Fibroblast of skin of scalp (primary cell): Measurements from ENCODE around the gene C10orf71. TPM values are rescaled to one million over a fixed set of nuclear protein-coding genes. Genes with fewer than 3 reads are reported as not detected.

Experiments used
- DNase-seq: peaks from one replicate; pipeline ENCODE4 v3.0.0-alpha.2; 2013
- polyA plus RNA-seq, 2 experiments: library from polyadenylated mRNA; unstranded; fragments of 120-200 nt; gene quantifications; one replicate each; pipeline ENCODE4 v1.2.1, GENCODE V29; 2013; ENCODE audit not compliant: insufficient read length in 2 of 2

Gene C10orf71, protein sequence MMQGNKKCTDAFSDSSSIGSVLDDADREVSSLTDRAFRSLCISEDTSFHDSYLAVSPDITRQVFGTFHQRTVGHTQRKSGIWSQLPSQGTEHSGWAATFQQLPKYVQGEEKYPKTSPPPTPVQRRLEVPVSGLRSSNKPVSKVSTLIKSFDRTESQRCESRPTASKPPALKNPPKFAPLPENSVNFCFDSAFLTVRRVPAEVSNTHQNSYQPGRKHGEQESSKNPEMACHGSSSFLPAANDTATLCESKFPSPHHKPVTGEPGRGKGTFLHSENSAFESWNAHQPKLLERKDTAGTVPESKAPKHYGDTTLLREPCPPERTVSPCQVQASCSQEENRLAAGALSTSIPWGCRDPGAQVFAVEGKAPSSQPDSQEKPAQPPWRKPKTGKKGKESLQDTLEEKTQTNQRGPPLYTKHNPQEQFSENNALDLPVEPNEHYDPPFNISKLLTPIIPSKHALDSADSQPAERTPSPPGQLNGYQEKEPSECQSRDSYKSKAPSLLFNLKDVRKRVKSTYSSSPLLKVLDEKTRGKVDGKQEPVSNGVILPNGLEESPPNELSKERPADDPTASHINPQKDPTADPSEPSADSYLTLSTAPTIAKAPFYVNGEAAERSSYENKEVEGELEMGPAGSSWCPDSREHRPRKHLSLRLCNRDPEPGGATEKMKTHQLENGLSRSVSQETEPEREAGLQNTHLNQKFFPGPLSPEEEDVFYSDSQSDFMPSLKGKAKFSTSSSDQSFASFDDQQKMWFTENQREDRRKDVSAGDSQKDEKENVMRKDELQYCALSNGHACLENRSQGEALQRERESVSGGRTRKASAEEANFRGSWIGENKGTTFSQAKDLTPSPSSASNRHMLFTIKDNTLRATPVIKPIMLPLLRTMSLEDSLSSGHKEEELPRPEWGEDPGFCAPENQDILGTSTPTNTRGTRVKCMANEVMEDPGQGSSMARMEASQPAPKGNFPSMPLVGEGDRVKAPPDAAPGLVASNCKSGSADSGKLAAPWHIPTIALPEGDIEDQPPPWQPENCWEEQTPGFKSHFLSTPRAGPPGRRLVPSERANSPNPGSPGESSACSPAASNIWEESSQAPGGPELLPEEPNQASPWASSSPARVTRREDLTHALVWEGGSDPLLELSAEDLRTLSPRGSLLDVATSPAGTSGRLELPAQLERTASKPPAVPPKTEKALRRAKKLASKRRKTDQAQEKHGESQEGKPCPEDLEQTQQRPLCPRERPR (N-terminal part only)
- 0.13 TPM for polyA plus RNA-seq (2013, experiment 1 of 2; ENCODE audit: insufficient read length)
- 0.73 TPM for polyA plus RNA-seq (2013, experiment 2 of 2; ENCODE audit: insufficient read length)

DNA sequence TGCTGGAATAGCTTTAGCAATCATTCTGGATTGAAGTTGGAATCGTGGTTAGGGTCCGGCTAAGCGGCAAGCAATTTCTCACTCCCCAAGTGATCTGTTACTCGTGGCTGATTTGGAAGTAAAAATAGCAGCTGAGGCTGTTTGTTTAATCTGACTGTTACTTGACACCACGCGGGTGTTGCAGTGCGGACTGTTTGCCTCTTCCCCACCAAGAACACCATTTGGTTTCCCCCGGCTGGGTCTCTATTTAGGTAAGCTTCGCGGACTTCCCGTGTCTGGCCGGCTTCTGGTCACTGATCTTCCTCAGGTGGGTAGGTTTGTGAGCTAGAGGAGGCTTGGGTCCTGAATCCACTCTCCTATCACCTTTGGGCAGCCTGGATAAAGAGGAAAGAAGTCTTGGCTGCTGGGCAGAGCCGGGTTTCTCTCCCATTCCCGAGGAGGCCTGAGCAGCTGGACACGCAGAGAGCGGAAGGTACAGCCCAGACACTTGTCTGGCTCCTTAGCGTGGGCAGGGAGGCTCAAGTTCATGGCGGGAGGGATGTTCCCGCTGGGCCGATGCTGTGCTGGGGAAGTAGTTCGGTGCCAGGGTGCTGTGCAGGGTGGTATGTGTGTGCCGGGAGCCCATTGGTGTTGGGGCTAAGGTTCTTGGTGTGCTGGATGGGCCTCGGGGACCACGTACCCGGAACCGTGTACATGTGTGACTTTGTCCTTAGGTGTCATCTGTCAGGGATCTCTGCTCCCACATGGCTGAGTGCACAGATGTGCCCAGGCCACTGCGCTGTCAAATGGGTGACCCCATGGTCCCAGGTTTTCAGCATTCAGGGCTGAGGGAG, at the start of gene C10orf71:
Gene C10orf71, plus strand, starts transcription at position 188 of the 833 bp plus-strand sequence. CDS start 23,376 bp downstream, outside the sequence.
- DNase-seq, result no peak

DNA sequence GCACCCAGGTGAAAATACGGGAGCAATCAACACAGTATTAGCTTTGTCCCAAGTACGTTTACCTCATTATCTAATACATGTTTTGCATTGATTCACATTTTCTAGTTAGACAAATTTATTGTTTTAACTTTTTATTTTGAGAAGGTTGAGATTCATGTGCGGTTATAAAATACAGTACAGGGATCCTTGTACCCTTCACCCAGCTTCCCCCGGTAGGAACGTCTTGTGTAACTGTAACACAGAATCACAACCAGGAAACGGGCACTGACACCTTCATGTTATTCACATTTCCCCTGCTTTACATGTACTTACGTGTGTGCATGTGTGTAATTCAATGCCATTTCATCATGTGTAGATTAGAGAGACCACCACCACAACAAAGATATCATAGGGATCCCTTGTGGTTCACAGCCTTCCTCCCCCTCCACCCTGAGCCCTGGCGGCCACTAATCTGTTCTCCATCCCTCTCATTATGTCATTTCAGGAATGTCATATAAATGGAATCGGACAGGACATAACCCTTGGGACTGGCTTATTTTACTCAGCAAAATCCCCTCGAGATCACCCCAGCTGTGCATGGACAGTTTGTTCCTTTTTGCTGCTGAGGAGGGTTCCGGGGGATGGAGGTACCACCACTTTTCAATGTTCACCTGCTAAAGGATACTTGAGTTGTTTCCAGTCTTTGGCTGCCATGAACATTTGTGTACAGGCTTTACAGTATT, 46.5 kb upstream of the C10orf71 start:
- no peak for DNase-seq

DNA sequence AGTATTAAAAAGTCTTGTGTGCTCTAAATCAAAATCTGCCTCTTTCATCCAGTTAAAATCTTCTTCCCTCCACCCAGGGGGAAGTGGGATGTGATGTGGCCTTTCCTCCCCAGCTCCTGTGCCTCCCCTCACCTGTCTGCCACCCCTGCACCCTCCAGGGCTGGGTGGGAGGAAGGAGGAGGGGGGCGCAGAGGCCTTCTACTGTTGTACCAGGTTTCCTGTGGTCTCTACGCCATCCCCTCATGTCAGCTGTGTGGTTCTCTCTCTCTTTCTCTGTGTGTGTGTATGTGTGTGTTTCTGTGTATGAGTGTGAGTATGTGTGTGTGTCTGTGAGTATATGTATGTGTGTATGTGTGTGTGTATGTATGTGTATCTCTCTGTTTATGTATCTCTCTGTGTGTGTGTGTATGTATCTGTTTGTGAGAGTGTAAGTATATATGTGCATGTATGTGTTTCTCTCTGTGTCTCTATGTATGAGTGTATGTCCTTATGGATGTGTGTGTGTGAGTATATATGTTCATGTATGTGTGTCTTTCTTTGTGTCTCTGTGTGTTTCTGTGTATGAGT, 45.5 kb upstream of the C10orf71 start:
- no peak for DNase-seq

DNA sequence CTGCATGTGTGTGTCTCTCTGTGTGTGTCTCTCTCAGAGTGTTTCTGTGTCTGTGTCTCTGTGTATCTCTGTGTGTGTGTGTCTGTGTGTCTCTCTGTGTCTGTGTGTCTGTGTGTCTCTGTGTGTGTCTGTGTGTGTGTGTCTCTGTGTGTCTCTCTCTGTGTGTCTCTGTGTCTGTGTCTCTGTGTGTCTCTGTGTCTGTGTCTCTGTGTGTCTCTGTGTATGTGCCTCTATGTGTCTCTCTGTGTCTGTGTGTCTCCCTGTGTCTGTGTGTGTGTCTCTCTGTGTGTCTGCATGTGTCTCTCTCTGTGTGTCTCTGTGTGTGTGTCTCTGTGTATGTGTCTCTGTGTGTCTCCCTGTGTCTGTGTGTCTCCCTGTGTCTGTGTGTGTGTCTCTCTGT, 44.8 kb upstream of the C10orf71 start:
- DNase-seq, result no peak

DNA sequence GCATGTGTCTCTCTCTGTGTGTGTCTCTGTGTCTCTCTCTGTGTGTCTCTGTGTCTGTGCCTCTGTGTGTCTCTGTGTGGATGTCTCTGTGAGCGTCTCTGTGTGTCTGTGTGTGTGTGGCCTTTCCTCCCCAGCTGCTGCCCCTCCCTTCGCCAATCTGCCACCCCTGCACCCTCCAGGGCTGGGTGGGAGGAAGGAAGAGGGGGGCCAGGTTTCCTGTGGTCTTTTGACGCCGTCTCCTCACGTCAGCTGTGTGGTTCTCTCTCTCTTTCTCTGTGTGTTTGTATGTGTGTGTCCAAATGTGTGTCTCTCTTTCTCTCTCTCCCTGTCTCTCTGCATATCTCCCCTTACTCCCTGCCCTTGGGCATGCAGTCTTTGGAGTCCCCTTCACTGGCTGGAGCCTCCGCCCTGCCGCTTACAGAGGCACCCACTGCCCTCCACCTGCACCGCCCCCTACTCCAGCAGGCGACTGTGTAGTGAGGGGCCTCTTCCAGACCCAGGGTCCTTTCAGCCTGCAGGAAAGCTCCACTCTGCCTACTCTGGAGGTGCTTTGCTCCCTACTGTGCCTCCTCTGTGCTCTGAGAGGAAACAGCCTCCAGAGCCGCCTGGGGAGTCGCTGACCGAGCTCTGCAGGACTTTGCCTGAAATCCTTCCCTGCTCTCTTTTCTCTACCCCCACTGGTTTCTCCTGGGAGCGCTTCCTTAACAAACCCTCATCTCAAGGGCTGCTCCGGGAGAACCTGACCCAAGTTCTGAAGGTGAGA, 44.2 kb upstream of the C10orf71 start:
- DNase-seq, result no peak

DNA sequence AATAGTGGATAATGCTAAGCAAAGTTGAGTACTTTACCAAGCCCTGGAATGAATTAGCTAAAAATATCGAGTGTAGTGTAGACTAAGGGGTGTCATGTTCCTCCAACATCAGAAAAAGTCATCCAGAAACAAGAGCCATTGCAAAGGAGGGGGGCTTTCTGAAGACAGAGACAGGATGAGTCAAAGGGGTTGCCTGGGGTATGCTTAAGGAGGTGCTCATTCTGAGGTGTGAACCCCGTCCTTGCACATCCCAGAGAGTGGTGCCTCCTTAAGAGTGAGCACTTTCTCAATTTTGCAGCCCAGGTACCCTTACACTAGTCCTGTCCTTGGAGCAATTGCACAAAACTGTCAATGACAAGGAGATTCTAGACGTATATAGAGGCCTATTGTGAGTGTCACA, 43.1 kb upstream of the C10orf71 start:
- no peak for DNase-seq

DNA sequence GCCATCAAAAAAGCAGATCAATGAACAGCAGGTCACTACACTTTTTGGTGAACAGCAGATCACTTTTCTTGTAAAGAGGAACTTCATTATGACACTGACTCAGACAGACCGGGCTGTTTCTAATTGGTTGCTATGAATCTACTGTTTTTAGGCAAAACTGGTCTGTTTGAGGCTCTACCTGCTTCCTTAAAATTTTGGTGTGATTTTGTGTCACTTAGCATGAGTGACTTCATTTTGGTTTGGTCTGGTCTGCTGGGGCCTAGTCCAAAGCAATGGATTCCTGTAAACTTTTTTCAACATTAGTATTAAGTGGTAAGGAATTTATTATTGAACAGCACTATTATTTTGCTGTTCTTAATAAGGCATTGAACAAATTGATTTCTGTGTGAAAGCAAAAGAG, 41.8 kb upstream of the C10orf71 start:
- DNase-seq, result no peak

DNA sequence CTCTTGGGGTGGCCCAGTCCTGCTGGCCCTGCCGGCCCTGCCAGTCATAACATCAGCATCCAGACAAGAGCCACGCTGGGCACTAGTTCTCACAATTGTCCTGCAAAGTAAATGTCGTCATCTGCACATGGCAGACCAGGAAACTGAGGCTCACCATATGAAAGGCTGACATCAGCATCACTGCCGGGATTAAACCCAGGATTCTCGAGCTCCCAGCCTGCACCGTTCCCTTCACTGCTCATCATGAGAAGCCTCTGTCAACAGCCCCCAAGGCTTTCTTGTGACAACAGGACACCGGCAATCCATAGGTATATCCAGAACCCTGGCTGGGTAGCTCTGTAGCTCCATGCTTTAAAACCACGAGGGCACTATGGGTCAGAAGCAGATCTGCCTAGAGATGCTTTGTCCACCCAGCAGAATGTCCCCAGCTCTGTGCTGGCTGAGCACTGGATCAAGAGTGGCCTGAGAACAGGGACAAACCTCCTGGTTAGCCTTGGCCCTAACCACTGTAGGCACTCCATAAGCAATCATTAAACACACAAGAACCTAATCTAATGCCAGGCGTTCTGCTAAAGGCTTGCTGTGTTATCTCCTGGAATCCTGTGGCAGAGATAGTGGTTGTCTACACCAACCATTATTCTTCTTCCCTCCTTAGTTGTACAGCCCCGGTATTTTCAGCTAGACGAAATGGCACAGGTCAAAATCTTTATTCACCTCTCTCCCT, 41.2 kb upstream of the C10orf71 start:
- no peak for DNase-seq

DNA sequence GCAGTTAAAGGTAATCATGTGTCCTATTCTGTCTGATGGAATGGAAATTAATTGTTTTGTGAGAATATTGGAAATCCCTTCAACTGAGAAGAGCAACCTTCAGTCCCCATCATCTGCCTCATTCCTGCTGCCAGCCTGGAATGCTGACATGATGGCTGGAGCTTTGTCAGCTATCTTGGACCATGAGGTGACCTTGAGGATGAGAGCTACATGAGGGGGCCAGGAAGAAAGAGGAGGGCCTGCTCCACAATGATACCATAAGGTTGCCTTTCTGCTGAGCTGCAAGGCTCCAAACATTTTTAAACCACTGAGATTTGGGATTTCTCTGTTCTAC, 40.7 kb upstream of the C10orf71 start:
- no peak for DNase-seq

DNA sequence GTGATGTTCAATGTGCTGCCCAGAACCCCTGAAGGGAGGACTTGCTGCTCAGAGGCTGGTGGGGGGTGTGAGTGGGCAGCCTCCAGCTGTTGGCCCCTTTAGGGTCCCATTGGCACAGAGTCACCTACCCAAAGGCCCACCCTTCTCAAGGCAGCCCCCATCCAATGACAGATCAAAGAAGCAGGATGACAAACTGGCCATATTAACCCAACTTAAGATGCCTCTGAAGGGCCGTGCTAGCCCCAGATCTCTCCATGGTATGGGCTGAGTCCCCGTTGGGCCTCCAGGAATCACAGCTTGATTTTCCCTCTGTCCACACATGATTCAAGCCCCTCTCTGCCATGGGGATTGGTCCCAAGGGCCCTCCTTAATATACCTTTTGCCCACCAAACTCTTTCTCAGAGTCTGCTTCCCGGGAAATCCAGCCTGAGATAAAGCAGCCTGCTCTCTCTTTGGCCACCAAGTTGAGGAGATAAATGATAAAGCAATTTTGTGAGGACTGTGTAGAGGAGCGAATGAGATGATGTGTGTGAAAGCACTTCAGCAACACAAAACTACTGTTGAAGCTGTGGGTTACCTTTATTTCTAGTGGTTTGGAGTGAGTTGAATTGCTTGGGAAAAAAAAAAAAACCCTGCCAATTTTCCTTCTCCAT, 38.2 kb upstream of the C10orf71 start:
- DNase-seq, result no peak

DNA sequence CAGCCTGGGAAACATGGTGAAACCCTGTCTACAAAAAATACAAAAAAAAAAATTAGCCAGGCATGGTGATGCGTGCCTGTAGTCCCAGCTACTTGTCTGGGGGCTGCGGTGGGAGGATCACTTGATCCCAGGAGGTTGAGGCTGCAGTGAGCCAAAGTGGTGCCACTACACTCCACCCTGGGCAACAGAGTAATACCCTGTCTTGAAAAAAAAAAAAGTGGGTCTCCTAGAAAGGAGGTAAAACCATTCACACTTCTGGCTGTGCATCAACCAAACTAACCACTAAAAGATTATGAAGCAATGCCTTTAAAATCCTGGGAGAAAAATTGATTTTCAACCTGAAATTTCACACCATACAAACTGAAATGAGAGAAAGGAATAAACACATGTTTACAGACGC, 35.4 kb upstream of the C10orf71 start:
- no peak for DNase-seq

DNA sequence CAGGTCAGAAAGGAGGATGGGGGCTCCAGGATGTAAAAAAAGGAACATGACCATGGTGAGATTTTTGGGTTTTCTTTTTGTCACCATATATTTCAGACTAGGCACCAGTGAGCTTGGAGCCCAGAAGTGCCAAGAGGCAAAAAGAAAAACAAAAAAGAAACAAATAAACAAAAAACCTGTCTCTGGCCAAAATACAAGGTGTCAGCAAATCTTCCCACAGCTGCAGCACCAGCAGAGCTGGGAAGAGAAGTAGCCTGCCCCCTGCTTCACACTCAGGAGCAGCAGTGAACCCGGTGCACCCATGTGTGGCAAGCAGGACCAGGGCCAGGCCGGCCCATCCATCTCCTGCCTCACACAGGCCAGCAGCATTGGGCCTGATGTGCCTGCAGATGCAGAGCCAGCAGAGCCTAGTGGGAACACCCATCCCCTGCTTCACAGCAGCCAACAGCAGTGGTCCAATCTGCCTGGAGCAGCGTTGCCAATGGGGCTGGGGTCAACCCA, 34.7 kb upstream of the C10orf71 start:
- no peak for DNase-seq

DNA sequence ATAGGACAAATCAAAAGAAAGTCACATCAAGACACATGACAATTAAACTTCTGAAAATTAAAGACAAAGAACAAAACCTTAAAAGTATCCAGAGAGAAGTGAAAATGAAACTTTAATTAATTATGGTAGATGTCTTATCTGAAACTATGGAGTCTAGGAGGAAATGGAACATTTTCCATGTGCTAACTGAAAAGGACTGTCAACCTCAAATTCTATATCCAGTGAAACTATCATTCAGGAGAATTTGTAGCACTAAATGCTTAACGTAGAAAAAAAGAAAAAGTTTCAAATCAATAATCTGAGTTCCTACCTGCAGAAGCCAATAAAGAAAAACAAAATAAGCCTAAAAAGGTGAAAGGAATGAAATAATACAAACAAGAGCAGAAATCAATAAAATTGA, 33.1 kb upstream of the C10orf71 start:
- no peak for DNase-seq

DNA sequence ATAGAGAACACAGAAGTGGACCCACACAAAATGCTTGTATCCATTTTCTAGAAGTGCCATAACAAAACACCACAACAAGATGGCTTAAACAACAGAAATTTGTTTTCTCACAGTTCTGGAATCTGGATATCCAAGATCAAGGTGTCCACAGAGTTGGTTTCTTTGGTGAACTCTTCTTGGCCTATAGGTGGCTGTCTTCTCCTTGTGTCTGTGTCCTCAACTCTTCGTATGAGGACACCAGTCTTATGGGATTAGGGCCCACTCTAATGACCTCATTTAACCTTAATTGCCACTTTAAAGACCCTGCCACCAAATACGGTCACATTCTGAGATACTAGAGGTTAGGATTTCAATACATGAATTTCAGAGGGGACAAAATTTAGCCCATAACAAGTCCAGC, 30.8 kb upstream of the C10orf71 start:
- no peak for DNase-seq

DNA sequence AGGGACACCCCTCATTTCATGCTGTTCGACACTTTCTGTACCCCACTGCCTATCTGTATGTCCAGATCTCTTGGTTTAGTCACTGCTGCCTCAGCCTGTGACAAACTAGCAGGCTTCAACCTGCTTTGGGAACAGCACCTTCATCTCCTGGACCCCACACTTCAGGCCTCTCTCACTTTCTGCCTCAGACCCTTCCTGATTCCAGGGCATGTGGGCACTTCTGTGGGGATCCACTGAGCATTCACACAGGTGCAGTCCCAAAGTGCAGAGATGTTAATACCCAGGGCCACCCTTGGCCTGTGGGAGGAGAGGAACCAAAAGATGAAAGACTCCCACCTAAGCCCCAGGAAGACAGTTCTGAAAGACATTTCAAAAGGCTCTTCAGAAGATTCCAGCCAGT, 29.4 kb upstream of the C10orf71 start:
- no peak for DNase-seq

DNA sequence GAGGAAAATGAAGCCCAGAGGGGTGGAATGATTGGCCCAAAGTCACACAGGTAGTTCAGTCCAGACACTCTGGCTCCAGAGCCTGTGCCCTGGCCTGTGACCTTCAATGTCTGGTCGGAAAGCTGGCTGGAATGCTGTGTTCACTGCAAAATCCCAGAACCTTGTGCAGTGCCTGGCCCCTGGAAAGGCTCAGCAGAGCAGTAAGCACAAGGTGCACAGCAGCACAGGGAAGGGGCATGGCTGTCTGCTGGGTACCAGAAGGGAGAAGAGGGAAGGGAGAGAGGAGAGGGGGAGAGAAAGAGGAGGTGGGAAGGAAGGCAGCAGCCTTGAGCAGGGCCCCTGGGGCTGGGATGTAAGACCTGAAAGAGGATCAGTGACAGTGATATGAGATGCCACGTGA, 28.4 kb upstream of the C10orf71 start:
- no peak for DNase-seq

DNA sequence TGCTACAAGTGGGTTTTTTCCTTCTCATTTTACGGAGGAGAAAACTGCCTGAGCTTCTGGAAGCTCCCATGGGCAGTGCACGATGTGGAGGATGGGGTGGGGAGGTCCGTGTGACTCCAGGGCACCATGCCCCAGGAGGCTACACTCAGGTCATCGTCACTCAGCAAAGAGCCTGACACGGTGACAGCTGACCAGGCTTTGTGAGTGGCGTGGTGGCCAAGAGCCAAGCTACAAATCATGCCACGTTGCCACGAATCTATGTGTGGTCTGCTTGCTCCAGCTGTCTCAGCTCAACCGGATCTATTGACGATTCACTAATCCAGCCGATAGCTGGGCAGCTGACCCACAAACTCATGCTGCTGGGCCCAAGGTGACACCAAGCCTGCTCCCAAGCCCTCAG, 27.6 kb upstream of the C10orf71 start:
- no peak for DNase-seq

DNA sequence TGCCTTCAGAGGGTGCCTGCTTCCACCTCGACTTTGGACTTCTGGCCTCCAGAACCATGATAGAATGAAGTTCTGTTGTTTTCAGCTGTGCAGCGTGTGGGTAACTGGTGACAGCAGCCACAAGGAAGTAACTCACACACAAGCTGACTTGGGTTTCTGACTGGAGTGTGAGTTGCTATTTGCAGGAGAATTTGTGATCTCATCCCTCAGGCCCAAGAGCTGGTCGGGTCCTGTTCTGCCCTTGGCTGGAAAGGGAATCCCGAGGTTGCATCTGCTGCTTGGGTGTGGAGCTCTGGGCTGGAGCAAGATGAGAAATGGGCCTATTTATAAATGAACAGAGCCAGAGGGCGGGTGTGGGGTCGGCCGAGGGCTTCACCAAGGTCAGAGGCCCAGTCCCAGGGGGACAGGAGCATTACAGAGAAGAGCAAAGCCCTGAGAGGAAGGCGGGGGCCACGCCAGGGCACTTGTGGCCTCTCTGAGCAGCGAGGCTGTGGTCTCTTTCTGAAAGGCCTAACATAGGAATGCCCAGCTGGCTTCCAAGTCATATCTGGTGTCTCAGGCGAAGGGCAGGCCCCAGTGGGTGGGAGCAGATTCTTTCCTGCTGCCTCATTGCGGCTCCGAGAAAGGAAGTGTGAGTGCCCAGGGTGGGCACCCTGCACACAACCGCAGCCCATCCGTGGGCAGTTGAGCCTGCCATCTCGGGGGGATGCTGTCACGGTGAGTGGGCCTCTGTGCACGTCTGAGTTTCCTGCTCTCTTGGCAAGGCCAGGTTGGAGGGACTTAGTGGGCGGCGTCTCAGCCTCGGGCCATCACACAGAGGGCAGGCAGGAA, 26.5 kb upstream of the C10orf71 start:
- peak; percentile 48 for DNase-seq
